Left ventricle myocardium inferior (tissue), 1 donor: ENCODE measurements around the gene SNX32. TPM values are rescaled to one million over a fixed set of nuclear protein-coding genes. Genes with fewer than 3 reads are reported as not detected.
A peak's percentile ranks its signal among the peaks of the same experiment; 100 is the strongest.

Experiments used
- DNase-seq: peaks from one replicate; pipeline ENCODE4 v3.0.0-alpha.2; 2020
- H3K27ac ChIP-seq: fragments of 200-600 bp; replicated peaks from 2 replicates; pipeline ENCODE4 v1.8.0; 2021
- H3K27me3 ChIP-seq: fragments of 200-600 bp; 2 replicates; pipeline ENCODE4 v1.8.0; 2021; ENCODE audit warnings: low read depth
- H3K36me3 ChIP-seq: fragments of 200-600 bp; 2 replicates; pipeline ENCODE4 v1.8.0; 2021
- H3K4me1 ChIP-seq: fragments of 200-600 bp; 2 replicates; pipeline ENCODE4 v1.8.0; 2021
- H3K4me3 ChIP-seq: fragments of 200-600 bp; 2 replicates; pipeline ENCODE4 v1.8.0; 2021; ENCODE audit warnings: mild to moderate bottlenecking, moderate library complexity
- H3K9me3 ChIP-seq: fragments of 200-600 bp; replicated peaks from 2 replicates; pipeline ENCODE4 v1.8.0; 2021
- CTCF ChIP-seq: fragments of 200-600 bp; IDR thresholded peaks from 2 replicates; pipeline ENCODE4 v1.8.0; 2021; ENCODE audit warnings: antibody characterized with exemption, mild to moderate bottlenecking, borderline replicate concordance
- intact Hi-C: fragments of 100-400 bp; cut with micrococcal nuclease; formaldehyde crosslinking; loops from one replicate; pipeline ENCODE4 v1.11.0; 2022
- total RNA-seq: library from RNA; stranded (reverse); fragmentation: NEBNext Ultra II Directional; extraction: Animal tissue kit (Norgen Biotek cat#: 25700); gene quantifications from one replicate; pipeline ENCODE4 v1.2.1, GENCODE V29; 2021
- donor health status: DM: no; HTN: yes; CAD: no; lungs with severe emphysema.

Gene SNX32
- total RNA-seq, 1 donor from 2014 or later = not detected

GRCh38 chr11:65894034-65894591, 60.4 kb downstream of the SNX32 start:
- Histone ChIP-seq H3K4me1 (peaks cover 59% of the 10 kb centered on the region), H3K4me3 (peak overlapping the region; percentile 81)
- DNase-seq = peak; percentile 64

GRCh38 chr11:65895482-65895981, 61.8 kb downstream of the SNX32 start:
- no peak for DNase-seq
- no peak overlapping the region for H3K4me3 ChIP-seq
- no peak overlapping the region for H3K27ac ChIP-seq
- TF ChIP-seq CTCF = no peak
- intact Hi-C loops = no loop called here
- H3K27me3 ChIP-seq = peaks cover 15% of the 10 kb centered on the region
- no peaks in the 10 kb centered on the region for H3K9me3 ChIP-seq
- no peaks in the 10 kb centered on the region for H3K36me3 ChIP-seq
- peaks cover 63% of the 10 kb centered on the region for H3K4me1 ChIP-seq

More at GRCh38 chr11:65894034-65894591, 60.4 kb downstream of the SNX32 start:
- no peak for TF ChIP-seq CTCF
- intact Hi-C loops = no loop called here
- Histone ChIP-seq H3K36me3 (no peaks in the 10 kb centered on the region), H3K27ac (peak overlapping the region; percentile 99), H3K9me3 (no peaks in the 10 kb centered on the region), H3K27me3 (peaks cover 3% of the 10 kb centered on the region)

GRCh38 chr11:65896034-65896999, 62.6 kb downstream of the SNX32 start:
- Histone ChIP-seq H3K4me3 (no peak overlapping the region), H3K4me1 (peaks cover 59% of the 10 kb centered on the region), H3K36me3 (no peaks in the 10 kb centered on the region), H3K27ac (no peak overlapping the region), H3K9me3 (no peaks in the 10 kb centered on the region), H3K27me3 (peaks cover 15% of the 10 kb centered on the region)
- DNase-seq = no peak
- TF ChIP-seq CTCF = no peak
- intact Hi-C loops = no loop called here

- H3K27ac ChIP-seq = no peak overlapping the region
- no peaks in the 10 kb centered on the region for H3K9me3 ChIP-seq
- no peak for DNase-seq
- intact Hi-C loops = no loop called here
- peaks cover 15% of the 10 kb centered on the region for H3K27me3 ChIP-seq
- peaks cover 52% of the 10 kb centered on the region for H3K4me1 ChIP-seq
- H3K36me3 ChIP-seq = no peaks in the 10 kb centered on the region
- H3K4me3 ChIP-seq = no peak overlapping the region
- TF ChIP-seq CTCF = no peak
These were observed 63.3 kb downstream of the SNX32 start for GRCh38 chr11:65897020-65897471.

- TF ChIP-seq CTCF = no peak
- no peak for DNase-seq
- intact Hi-C loops = no loop called here
- Histone ChIP-seq H3K4me3 (peak overlapping the region; percentile 79), H3K36me3 (no peaks in the 10 kb centered on the region), H3K9me3 (no peaks in the 10 kb centered on the region), H3K27ac (peak overlapping the region; percentile 66), H3K4me1 (peaks cover 34% of the 10 kb centered on the region), H3K27me3 (peaks cover 15% of the 10 kb centered on the region)
These were observed 65.0 kb downstream of the SNX32 start for GRCh38 chr11:65898656-65899355.
